G401.6 (cell line): ENCODE results near the gene HERC2.
"Not testable (repeated sequence)": the region's sequence is repeated elsewhere in the genome, so short reads cannot be mapped to it uniquely, and the experiment has no call there.

Experiments
- FAIRE-seq: peaks from 2 replicates; lab custom pipeline; 2012; peaks lifted over from hg19 to GRCh38; lab: Jason Lieb, UNC

Gene HERC2

DNA sequence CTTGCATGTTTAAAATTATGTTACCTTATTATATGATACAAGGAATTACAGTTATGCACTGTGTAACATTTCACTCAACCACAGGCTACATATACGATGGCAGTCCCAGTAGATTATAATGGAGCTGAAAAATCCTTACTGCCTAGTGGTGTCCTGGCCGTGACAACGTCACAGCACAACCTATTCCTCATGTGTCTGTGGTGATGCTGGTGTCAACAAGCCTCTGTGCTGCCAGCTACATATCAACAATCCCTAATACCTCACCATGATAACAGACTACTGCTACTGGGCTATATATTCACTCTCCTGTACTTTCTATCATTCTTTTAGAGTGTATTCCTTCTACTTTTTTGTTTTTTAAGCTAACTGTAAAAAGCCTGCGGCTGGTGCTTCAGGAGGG lies 142.7 kb downstream of the HERC2 start:
- FAIRE-seq = no peak

DNA sequence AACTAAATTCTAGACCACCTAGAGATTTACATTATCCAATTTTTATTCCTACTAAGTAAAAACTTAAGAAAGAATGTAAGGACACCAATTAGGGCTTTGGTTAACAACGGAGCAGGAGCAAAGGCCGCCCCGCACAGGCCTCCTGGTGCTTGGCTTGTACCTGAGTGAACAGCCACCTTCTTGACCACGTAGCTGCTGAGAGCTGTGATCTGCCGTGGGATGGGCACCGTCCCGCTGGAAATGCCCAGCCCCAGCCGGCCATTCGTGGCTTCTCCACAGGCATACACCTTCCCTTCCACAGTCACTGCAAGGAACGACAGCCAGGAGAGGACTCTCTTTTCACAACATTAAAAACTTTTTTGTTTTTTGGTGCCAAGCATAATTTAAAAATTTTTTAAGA lies 143.3 kb downstream of the HERC2 start:
- FAIRE-seq = no peak

DNA sequence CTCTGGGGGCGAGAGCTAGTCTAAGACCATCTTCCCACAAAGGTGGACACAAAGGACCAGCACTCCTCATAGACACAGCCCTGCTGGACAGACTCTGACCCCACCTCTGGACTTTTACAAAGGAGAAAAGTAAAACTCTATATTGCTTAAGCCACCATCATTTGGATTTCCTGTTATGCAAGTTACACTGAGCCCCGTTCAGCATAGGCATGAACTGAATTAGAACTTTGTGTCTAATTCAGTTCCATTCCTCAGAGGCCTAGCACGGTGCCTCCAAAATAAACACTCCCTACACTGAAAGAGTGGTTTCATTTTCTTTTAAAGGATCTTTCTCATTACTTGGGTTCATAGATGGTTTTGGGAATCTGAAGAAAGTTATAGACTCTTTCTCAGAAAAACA lies 143.7 kb downstream of the HERC2 start:
- no peak for FAIRE-seq

DNA sequence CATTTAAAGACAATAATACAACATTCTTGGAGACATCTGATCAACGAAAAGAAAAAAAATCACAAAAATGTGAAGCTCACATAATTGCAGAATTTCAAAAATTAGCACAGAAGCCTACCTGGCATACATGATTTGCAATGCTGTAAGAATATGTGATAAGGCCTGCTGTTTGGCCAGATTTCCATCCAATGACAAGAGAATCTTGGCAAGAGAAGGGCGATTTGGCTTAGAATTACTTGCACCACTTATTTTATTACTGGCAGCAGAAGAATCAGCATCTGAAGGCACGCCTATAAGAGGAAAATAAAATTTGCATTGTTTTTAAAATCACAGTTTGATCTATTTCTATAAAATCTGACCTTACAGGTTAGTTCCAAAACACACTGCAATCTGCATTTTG lies 152.6 kb downstream of the HERC2 start:
- FAIRE-seq = no peak

DNA sequence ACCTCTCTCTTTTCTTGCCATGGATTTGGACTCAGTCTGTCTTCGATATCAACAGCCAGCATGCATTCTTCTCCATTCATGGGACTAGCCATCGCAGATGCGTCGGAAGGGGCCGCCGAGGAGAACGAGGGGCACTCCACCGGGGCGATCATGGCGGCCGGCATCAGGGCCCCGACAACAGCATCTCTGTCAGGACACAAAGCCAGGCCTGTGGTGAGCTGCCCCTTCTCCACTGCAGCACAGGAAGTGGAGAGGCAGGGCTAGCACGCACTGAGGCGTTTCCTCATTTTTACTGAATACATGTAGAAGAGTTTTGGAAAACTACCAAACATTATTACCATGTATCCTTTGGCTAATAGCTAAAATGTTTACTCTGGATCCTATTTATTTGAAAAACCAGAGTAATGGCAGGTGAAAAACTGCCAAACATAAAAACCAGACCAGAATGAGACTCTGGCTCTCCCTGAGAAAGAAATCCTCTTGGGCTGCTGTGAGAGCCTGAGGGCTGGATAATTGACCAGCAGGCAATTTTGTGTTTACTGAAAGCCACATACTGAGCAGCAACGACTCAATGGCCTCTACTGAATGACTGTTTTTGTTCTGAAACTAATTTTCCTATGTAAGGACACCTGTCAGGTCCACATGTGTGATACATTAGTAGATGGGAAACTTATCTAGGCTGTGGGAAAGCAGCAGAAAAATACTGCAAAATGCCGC lies 153.4 kb downstream of the HERC2 start:
- not testable (repeated sequence) for FAIRE-seq

DNA sequence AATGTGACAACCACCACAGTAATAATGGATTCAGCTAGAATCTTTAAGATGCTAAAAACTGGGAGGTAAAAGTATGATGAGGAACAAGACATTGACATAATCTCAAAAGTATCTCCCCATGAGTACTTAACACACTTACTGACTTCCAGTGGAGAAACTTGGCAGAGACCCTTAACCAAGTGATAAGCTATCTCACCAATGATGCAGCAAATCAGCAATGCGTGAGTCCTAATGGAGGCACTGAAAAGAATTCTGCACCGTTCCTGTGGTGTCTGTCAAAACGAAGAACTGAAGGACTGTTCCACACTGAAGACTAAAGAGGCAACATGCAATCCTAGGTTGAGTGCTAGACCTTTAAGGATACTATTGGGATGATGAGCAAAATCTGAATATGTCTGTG lies 154.9 kb downstream of the HERC2 start:
- FAIRE-seq = no peak

DNA sequence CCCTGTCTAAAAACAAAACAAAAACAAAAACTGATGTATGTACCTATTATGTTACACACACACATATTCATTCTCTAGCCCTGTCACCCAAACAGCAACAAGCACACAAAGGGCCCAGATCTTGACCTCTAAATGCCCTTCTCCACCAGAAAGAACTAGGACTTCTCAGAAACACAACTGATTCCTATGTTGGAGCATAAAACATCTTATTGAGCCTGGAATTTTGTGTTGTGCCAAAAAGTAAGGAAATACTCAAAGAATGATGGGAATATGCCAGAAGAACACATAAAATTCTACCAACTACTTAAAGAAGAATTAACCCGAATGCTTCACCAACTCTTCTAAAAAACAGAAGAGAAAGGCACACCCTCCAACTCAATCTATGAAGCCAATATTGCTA lies 156.2 kb downstream of the HERC2 start:
- no peak for FAIRE-seq

DNA sequence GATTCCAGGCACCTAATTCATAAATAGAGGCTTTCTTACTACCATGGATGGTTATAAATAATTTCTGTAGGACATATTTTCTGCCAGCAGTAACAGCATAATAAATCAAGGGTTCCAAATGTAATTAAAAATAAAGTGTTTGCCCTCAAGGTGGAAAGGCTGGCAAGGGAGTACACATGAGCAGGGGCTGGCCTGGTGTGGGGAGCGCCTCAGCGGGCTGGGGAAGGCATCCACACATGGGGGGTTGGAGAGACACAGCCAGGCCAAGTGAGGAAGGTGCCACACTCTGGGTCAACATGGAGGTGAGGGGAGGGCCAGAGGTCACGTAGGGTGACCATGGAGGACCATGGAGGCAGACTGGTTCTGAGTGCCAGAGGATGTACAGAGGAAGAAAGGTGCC lies 157.1 kb downstream of the HERC2 start:
- no peak for FAIRE-seq

DNA sequence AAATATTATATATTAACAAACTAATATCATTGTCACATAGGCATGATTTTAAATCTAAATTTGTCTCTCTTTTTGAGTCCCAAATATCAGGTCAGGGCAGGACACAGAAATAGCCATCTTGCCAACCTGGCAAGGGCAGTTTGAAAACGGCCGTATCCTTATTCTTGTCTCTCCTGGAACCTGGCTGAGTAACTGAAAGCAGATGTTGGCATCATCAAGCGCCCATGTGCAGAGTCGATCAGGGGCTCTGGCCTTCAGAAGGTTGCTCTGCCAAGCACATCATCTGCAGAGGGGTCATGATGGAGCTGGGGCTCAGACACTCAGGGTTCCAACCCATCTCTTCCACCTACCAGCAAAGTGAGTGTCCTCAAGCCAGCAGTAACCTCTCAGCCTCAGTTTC lies 167.7 kb downstream of the HERC2 start:
- no peak for FAIRE-seq

DNA sequence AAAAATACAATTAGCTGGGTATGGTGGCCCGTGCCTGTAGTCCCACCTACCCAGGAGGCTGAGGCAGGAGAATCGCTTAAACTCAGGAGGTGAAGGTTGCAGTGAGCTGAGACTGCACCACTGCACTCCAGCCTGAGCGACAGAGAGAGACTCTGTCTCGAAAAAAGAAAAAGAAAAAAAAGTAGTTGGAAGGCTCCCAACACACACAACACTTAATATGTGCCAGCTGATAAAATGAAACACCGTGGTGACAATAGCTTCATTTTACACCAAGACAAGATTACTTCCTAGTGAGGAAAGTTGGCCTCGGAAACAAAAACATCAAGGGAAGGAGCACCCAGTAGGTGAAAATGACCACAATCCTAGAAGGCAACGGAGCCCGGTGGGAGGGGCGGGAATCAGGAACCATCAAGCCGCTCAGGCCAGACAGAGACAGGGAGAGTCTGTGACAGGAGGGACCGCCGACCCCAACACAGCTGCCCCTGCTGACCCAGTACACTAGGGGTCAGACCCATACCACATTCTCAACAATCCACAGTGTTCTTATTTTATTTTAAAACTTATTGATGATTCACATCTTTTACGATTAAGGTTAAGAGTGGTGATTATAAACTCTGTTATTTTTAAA lies 168.4 kb downstream of the HERC2 start:
- FAIRE-seq = no peak

DNA sequence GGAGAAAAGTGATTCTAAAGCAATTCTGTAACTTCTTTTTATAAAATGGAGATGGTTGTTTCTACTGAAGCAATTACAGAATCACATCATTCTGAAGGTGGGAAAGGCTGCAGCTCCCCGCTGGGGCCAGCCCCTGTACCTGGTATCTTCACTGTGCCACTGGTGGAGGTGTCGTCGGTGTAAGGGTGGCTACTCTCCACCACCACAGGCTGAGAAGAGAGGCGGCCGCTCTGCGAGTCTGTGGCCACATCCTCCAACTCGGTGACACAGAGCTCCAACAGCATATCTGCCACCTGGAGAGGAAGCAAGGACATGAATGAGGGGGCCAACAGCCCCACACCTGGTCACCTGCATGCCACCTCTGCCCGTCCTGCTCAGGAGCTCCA lies 169.4 kb downstream of the HERC2 start:
- FAIRE-seq = not testable (repeated sequence)

DNA sequence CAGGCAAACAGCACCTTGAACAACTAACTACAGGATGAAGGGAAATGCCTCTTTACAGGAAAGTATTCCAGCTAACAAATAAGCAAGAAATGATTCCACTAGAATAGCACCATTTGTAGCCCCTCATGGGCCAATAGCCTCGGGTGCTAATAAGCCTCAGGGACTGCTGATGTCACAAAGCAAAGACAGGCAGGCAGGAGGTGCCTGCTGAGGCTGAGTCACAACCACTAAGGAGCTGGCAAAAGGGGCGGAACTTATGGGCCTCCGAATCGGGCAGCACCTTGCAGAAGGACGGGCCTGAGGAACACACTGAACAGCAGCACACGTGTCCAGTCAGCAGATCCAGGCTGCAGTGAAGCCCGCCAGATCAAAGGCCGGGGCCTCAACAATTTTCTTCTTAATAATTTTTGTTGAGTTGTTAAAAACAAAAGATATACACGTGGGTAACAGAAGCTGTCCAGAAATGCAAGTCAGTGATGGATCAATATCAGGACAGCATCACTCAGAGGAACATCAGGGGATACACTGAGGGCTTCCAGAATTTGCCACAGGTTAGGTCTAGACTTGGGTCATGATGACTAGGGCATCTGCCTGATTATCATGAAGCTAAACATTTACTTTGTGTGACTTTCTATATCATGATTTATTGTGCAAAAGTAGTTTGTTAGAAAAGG lies 170.0 kb downstream of the HERC2 start:
- FAIRE-seq = not testable (repeated sequence)

DNA sequence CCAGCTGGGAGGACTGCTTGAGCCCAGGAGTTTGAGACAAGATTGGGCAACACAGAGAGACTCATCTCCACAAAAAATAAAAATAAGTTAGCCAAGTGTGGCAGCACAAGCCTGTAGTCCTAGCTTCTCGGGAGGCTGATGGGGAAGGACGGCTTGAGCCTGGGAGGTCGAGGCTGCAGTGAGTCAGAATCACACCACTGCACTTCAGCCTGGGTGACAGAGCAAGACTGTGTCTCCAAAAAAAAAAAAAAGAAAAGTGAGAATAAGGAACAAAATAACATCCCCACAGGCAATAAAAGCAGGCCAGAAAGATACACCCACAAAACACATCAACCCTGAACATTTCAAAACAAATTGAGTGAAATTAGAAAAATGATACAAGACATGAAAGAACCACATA lies 174.2 kb downstream of the HERC2 start:
- FAIRE-seq = no peak

DNA sequence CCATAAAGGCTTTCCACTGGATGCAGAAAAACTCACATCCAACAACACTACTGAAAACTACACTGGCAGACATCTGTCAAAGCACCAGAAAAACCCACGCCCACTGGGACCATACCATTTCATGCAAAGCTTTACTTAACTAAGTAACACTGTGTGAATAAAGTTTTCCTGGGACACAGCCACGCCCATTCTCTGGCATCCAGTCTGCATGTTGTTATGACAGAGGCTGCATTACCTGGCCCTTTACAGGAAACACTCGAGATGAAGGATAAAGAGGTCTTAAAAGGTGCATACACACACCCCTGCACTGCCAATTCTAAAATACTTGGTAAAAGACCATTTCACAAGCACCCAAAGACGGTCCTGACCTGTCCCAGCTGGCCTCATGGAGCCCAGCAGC lies 176.6 kb downstream of the HERC2 start:
- FAIRE-seq = not testable (repeated sequence)

DNA sequence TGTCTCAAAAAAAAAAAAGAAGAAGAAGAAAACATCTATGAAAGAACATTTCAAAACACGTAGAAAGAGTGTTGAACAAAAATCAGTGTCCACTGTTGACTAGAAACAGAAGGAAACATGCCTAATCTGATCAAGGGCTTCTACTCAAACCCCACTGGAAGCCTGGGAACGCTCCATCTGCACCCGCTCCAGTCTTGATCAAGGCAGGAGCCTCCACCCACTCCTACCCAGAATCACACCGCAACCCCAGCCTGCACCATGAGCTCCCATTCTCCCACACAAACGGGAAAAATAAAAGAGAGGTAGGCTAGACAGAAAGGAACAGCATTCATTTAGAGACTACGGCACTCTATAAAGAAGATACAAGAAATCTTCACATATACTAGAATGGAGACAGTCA lies 181.9 kb downstream of the HERC2 start:
- no peak for FAIRE-seq

DNA sequence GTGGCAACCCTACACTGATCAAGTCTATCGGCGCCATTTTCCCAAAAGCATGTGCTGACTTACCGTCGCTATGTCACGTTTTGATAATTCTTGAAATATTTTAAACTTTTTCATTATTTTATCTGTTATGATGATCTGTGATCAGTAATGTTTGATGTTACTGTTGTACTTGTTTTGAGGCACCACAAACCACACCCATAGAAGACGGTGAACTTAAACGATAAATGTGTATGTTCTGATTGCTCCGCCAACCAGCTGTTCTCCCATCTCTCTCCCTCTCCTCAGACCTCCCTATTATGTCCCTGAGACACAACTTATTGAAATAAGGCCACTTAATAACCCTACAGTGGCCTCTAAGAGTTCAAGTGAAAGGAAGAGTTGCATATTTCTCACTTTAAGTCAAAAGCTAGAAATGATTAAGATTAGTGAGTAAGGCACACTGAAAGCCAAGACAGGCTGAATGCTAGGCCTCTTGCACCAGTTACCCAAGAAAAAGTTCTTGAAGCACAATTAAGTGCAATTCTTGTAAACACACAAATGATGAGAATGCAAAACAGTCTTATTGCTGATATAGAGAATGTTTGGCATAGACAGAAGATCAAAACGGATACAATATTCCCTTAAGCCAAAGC lies 184.5 kb downstream of the HERC2 start:
- FAIRE-seq = not testable (repeated sequence)

DNA sequence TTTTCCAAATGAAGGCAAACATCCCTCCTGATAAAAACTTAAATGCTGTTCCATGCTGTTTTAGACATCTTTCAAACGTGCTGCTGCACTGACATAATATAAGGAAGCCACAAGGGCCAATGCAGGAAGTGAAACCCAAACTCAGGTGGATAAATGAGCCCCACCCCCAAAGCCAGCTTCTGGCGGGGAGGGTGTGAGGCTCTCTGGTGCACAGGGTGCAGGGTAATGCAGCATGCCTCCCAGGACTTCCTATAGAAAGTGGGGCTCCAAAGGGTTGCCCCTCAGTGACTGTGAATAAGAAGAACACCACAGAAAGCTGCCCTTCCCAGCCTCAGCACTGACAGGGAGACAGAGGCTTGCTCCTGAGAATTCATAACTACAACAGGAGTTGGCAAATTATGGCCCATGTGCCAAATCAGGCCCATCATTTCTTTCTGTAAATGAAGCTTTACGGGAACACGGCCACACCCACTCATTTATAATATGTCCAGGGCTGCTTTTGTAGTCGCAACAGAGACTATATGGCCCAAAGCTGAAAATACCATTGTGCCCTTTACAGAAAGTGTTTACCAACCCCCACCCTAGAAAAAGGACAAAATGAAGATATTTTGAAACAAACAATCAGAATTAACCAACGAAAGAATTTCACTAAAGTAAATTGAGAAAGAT lies 185.6 kb downstream of the HERC2 start:
- FAIRE-seq = not testable (repeated sequence)

DNA sequence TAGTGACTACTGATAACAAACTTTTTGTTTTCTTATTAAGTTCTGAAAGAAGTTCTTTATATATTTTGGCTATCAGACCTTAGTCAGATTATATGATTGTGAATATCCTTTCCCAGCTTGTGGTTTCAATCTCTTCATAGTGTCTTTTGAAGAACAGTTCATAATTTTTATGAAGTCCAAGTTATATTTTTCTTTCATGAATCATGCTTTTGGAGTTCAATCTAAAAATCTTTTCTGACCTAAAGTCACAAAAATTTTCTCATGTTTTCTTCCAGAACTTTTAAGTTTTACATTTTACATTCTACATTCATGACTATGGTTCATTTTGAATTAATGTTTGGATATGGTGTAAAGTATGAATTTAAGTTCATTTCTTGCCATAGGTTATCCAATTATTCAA lies 188.7 kb downstream of the HERC2 start:
- no peak for FAIRE-seq

DNA sequence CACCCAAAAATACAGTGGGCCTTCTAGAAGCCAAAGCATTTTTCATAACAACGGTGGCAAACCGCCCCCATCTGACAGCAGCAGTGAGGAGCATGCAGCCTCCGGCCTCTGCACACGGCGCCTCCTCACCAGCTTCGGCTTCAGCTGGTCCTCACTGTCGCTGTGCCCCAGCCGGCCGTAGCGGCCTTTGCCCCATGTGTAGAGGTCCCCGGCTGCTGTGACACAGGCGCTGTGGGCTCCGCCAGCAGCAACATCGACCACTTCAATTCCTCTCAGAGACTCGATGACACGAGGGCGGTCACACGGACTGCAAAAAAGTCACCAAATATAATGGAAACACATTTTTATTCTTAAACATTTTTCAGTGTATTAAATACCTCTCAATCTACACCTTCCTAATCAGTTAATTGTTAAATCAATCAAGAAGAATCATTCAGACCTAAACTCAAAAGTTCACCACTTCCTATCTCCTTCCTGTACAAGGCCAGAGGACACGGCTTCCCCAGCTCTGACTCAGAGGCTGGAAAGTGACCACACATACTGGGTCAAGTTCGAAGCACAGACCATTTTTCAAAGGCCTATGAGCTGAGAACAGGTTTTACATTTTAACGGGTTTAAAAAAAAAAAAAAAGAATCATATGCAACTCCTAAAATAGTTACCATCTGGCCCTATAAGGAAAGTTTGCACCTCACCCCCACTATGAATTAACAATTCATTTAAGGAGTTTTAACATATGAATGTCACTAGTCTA lies 189.3 kb downstream of the HERC2 start:
- no peak for FAIRE-seq

DNA sequence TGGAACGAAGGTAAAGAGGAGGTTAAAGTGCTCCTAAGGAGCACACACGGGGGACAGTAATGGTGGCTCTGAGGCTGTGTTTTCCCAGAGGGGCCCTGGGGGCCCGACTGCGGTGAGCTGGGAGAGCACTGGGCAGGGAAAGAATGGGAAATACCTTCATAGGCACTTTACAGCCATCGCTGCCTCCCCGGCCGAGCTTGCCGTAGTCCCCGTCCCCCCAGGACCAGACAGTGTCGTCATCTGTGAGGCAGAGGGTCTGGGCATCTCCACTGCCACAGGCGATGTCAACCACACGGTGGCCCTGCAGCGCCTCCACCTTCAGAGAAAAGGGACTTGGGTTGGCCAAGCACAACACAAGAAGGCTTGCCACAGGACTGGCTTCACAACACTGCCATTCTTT lies 190.0 kb downstream of the HERC2 start:
- FAIRE-seq = no peak

DNA sequence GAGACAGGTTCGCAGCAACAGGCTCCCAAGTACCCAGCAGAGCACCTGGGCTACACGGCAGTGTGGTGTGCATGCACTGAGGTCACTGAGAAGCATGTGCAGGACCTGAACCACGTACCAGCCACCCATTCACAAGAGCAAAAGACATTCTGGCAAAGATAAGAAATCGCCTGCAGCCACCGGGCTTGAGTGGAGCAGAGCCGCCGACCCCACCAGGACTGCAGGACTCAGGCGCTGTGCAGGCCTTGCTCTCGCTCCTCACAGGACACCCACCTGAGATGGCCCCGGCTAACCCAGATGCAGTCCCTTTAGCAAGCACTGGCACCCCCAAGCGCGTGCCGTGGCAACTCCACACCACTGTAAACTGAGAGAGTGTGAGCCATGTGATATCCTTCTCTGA lies 190.6 kb downstream of the HERC2 start:
- no peak for FAIRE-seq

DNA sequence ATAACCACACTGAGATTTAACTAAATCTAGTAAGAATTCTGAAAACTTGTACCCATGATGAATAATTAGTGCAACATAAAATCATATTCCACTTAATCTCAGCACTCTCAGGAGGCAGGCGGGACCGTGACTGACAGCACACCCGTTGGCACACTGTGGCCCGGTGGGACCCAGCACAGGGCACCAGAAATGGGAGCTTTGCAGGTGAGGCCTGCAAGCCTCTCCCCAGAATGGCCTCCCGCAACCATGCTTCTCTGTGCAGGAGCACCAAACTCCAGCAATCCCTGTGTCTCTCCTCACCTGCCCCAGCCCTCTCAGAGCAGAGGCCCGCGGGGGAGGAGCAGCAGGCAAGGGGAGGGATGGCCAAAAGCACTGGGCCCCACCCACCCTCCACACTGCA lies 191.3 kb downstream of the HERC2 start:
- no peak for FAIRE-seq
